Endothelial cell of umbilical vein (primary cell): ENCODE measurements around the gene SERTAD1. TPM values are rescaled to one million over a fixed set of nuclear protein-coding genes. Genes with fewer than 3 reads are reported as not detected.

Source experiments
- BruUV-seq: library from RNA; stranded (reverse); fragments of 400-500 nt; replicated peaks from 2 replicates; lab custom pipeline; 2021; lab: Mats Ljungman, UMichigan
- CTCF ChIA-PET: fragments of 300-600, 350-600 bp; sonication (Branson Sonifier 250); formaldehyde crosslinking; loops from one replicate; lab custom pipeline; 2021; ENCODE audit warnings: antibody characterized with exemption, inconsistent platforms; lab: Charles Lee
- POLR2A ChIA-PET: fragments of 300-600, 350-600 bp; sonication (Branson Sonifier 250); formaldehyde crosslinking; loops from one replicate; lab custom pipeline; 2021; ENCODE audit warnings: antibody characterized with exemption, inconsistent platforms; lab: Charles Lee
- DNase-seq: peaks from one replicate; pipeline ENCODE4 v3.0.0-alpha.2; 2011; ENCODE audit warnings: low read depth, low spot score
- FAIRE-seq: peaks from 2 replicates; lab custom pipeline; 2011; peaks lifted over from hg19 to GRCh38; lab: Jason Lieb, UNC
- H2AFZ ChIP-seq: 2 replicates; pipeline ENCODE4 v1.6.0; 2012; ENCODE audit warnings: low read depth, low read length, control low read depth, inconsistent platforms
- H3K27ac ChIP-seq: 2 replicates; pipeline ENCODE4 v1.5.1; 2011; ENCODE audit warnings: low read depth, mild to moderate bottlenecking, control low read depth, low read length, moderate library complexity; ENCODE audit not compliant: insufficient read depth
- H3K27me3 ChIP-seq, 2 experiments: 2 replicates each; pipeline versions ENCODE4 v1.6.0 to v1.6.1; 2011; ENCODE audit warnings: low read length in 2 of 2, mixed read lengths in 1 of 2; ENCODE audit not compliant: control insufficient read depth in 2 of 2, insufficient read depth in 2 of 2
- H3K36me3 ChIP-seq, 2 experiments: 2 replicates in 1 of 2; 3 replicates in 1 of 2; pipeline ENCODE4 v1.5.1; 2011; ENCODE audit warnings: low read length in 2 of 2, mild to moderate bottlenecking in 1 of 2, moderate library complexity in 1 of 2; ENCODE audit not compliant: control insufficient read depth in 2 of 2, insufficient read depth in 2 of 2; ENCODE audit errors: extremely low read depth in 1 of 2
- H3K4me1 ChIP-seq: 3 replicates; pipeline ENCODE4 v1.5.1; 2011; ENCODE audit warnings: mild to moderate bottlenecking, low read length; ENCODE audit not compliant: control insufficient read depth, insufficient read depth; ENCODE audit errors: extremely low read depth
- H3K4me2 ChIP-seq: 2 replicates; pipeline ENCODE4 v1.6.1; 2011; ENCODE audit warnings: low read length, control low read depth, mixed read lengths; ENCODE audit not compliant: insufficient read depth
- H3K4me3 ChIP-seq, 3 experiments: fragments of 200-600 bp in 1 of 3; sonication (generic), shearing (Covaris generic) in 1 of 3; replicated peaks in 1 of 3; 2 replicates each; pipeline ENCODE4 v1.5.1; 2011 to 2016; ENCODE audit warnings: control low read depth in 3 of 3, low read length in 3 of 3, mild to moderate bottlenecking in 2 of 3, inconsistent platforms in 1 of 3, low read depth in 1 of 3, moderate library complexity in 1 of 3; ENCODE audit not compliant: insufficient read depth in 1 of 3
- H3K79me2 ChIP-seq: 2 replicates; pipeline ENCODE4 v1.6.0; 2012; ENCODE audit warnings: low read length, inconsistent platforms; ENCODE audit not compliant: control insufficient read depth, insufficient read depth
- H3K9ac ChIP-seq: replicated peaks from 2 replicates; pipeline ENCODE3; 2011; ENCODE audit warnings: low read length, control low read depth; ENCODE audit not compliant: insufficient read depth; ENCODE audit errors: extremely low read depth
- H3K9me1 ChIP-seq: replicated peaks from 3 replicates; pipeline ENCODE4 v1.6.0; 2011; ENCODE audit warnings: mild to moderate bottlenecking, low read length; ENCODE audit not compliant: control insufficient read depth, insufficient read depth; ENCODE audit errors: extremely low read depth
- H3K9me3 ChIP-seq: replicated peaks from 2 replicates; pipeline ENCODE4 v1.5.1; 2012; ENCODE audit warnings: low read length, inconsistent platforms; ENCODE audit not compliant: control insufficient read depth, insufficient read depth
- H4K20me1 ChIP-seq: replicated peaks from 2 replicates; pipeline ENCODE3; 2011; ENCODE audit warnings: mild to moderate bottlenecking, low read length; ENCODE audit not compliant: control insufficient read depth, insufficient read depth; ENCODE audit errors: extremely low read depth
- EZH2 ChIP-seq: IDR thresholded peaks from 2 replicates; pipeline ENCODE4 v1.6.1; 2012; ENCODE audit warnings: borderline replicate concordance, low read depth, mild to moderate bottlenecking, moderate library complexity, low read length, inconsistent platforms; ENCODE audit not compliant: severe bottlenecking
- FOS ChIP-seq: IDR thresholded peaks from 2 replicates; pipeline ENCODE4 v1.6.1; 2011; ENCODE audit warnings: mild to moderate bottlenecking, low read length, moderate library complexity, borderline replicate concordance; ENCODE audit not compliant: insufficient read depth
- GATA2 ChIP-seq: IDR thresholded peaks from 2 replicates; pipeline ENCODE4 v1.7.0; 2011; ENCODE audit warnings: low read depth, mild to moderate bottlenecking, moderate library complexity, mixed read lengths, low read length; ENCODE audit not compliant: insufficient read length, insufficient read depth
- JUN ChIP-seq: IDR thresholded peaks from 2 replicates; pipeline ENCODE4 v1.6.1; 2011; ENCODE audit warnings: borderline replicate concordance, low read depth; ENCODE audit not compliant: insufficient read length, insufficient read depth
- MYC ChIP-seq: IDR thresholded peaks from one replicate; pipeline ENCODE4 v1.6.1; 2011; ENCODE audit warnings: mild to moderate bottlenecking, low read depth, low read length
- POLR2A ChIP-seq: IDR thresholded peaks from 2 replicates; pipeline ENCODE4 v1.6.1; 2012; ENCODE audit warnings: low read depth, mild to moderate bottlenecking, control low read depth, low read length
- POLR2AphosphoS5 ChIP-seq: IDR thresholded peaks from 2 replicates; pipeline ENCODE4 v1.6.1; 2012; ENCODE audit warnings: low read depth, mild to moderate bottlenecking, control low read depth, low read length, moderate library complexity; ENCODE audit not compliant: insufficient read depth
- dilution Hi-C: fragments of 300-500 bp; cut with MboI; formaldehyde crosslinking; loops from one replicate; pipeline ENCODE4 v1.15.0; 2019; ENCODE audit warnings: low sequenced_read_pairs; ENCODE audit not compliant: extremely low pct_ligation_motif_present
- intact Hi-C: fragments of 100-400 bp; cut with micrococcal nuclease; formaldehyde crosslinking; loops from one replicate; pipeline ENCODE4 v1.10.0; 2022
- polyA plus RNA-seq, 4 experiments: library from polyadenylated mRNA; depleted of rRNA in 3 of 4; stranded (reverse) in 3 of 4; unstranded in 1 of 4; fragments of >200 nt; gene quantifications; 2 replicates each; pipeline versions ENCODE4 v1.2.1 to v1.2.3, GENCODE V29; 2011 to 2012; ENCODE audit warnings: missing spikeins in 1 of 4
- total RNA-seq: library from RNA; stranded (reverse); gene quantifications from 2 replicates; pipeline ENCODE4 v1.2.3, GENCODE V29; 2021
- TF ChIP-seq, protein P1 (sequence below), 2 donors: IDR thresholded peaks; 1 replicate in 1 of 2; 2 replicates in 1 of 2; pipeline ENCODE4 v1.5.1; 2011; ENCODE audit warnings: low read length in 2 of 2, mild to moderate bottlenecking in 2 of 2, moderate library complexity in 2 of 2, control low read depth in 1 of 2, inconsistent platforms in 1 of 2, low read depth in 1 of 2; ENCODE audit not compliant: insufficient read depth in 1 of 2; ENCODE audit errors: extremely low read depth in 1 of 2
- TF ChIP-seq, protein P2 (sequence below): IDR thresholded peaks from 2 replicates; pipeline ENCODE4 v1.6.1; 2011; ENCODE audit not compliant: insufficient read depth, insufficient read length

The SERTAD1 gene
- total and polyA plus RNA-seq, 2 donors (not counting 3 experiments of a cell fraction or from before 2014, with no cell fraction given): 8.8 to 15.3 TPM

DNA sequence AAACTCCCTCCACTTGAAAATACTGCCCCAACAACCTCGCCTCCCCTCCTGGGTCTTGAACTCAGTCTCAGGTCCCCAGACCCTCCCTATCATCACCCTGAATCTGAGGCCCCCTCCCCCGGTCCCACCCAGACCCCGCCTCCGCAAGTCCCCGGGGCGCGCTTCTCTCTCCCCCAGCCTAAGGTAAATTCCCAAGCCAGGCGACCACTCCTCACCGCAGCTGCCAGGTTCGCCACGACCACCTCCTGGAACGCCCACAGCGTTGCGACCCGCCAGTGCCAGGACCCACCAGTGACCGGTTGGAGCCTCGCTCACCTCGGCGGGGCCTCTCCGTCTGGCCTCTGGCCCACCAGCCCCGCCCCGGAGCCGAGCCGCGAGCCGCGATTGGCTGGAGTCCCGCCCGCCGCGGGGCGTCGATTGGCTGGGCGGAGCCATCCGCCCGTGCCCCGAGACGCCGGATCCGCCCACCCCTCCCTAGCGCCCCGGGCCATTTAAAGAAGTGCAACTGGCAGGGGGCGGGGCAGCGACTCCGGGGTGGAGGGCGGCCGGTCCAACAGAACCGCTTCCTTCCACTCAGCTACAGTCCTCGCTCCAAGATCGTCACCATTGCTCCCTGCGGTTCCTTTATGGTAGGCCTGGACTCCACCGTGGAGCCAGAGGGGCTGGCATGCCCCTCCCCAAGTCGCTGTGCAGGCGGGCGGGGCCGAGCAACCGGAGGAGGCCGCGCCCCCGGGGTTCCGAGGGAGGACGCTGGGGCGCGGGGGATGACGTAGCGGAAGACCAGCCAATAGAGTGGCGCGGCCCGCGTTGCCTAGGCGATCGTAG lies 18.4 kb upstream of the SERTAD1 start, which contains the start of gene SERTAD3:
TSS of gene SERTAD3 (minus strand) at position 336 of the 825 bp plus-strand sequence. CDS start 2,255 bp downstream, outside the sequence.
- DNase-seq: peak; percentile 97
- FAIRE-seq: peak; percentile 98
- intact Hi-C loops: loop anchor here (1.0 to 10.0 kb wide), 10 partner anchors 11 to 361 kb away; partner anchors contain the start of genes AKT2, C19orf47, PLD3 and SERTAD1

More for the DNA sequence above, 18.4 kb upstream of the SERTAD1 start, which contains the start of gene SERTAD3:
- peak within 1 kb of the TSS; percentile 73 for H2AFZ ChIP-seq
- peaks cover 9 to 12% of the 10 kb centered on the region in 2 experiments for H3K36me3 ChIP-seq
- ChIA-PET CTCF (interaction anchor here (1.2 to 4.1 kb wide), 5 partner anchors 18 to 158 kb away, joined by 5 to 37 read pairs (median 14); partner anchors contain the start of gene SERTAD1), POLR2A (interaction anchor here (1.7 to 2.6 kb wide), 4 partner anchors 11 to 23 kb away, joined by 9 to 15 read pairs (median 14); partner anchors contain the start of genes BLVRB and SERTAD1)
- H3K4me3 ChIP-seq: peak within 1 kb of the TSS; percentile 52 to 98 (median 95)
- peak within 1 kb of the TSS; percentile 95 for H3K9ac ChIP-seq
- H3K4me1 ChIP-seq: peaks cover 9% of the 10 kb centered on the region
- no peaks in the 10 kb centered on the region for H3K9me3 ChIP-seq
- dilution Hi-C loops: no loop called here
- H3K27me3 ChIP-seq: no peaks in the 10 kb centered on the region
- no TSS peak for BruUV-seq
- peaks cover 29% of the 10 kb centered on the region for H3K79me2 ChIP-seq
- no peaks in the 10 kb centered on the region for H4K20me1 ChIP-seq
- no peaks in the 10 kb centered on the region for H3K9me1 ChIP-seq
- TF ChIP-seq POLR2A (peak; percentile 68), JUN (no peak), GATA2 (no peak), FOS (no peak), POLR2AphosphoS5 (peak; percentile 84), MYC (no peak), EZH2 (no peak)
- TF ChIP-seq, protein P1, sequence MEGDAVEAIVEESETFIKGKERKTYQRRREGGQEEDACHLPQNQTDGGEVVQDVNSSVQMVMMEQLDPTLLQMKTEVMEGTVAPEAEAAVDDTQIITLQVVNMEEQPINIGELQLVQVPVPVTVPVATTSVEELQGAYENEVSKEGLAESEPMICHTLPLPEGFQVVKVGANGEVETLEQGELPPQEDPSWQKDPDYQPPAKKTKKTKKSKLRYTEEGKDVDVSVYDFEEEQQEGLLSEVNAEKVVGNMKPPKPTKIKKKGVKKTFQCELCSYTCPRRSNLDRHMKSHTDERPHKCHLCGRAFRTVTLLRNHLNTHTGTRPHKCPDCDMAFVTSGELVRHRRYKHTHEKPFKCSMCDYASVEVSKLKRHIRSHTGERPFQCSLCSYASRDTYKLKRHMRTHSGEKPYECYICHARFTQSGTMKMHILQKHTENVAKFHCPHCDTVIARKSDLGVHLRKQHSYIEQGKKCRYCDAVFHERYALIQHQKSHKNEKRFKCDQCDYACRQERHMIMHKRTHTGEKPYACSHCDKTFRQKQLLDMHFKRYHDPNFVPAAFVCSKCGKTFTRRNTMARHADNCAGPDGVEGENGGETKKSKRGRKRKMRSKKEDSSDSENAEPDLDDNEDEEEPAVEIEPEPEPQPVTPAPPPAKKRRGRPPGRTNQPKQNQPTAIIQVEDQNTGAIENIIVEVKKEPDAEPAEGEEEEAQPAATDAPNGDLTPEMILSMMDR (IDR thresholded peaks at IDR 0.05; ENCODE audit: extremely low read depth in 1 of 2, insufficient read depth in 1 of 2, low read depth in 1 of 2, low read length in 2 of 2): no peak
- TF ChIP-seq, protein P2, sequence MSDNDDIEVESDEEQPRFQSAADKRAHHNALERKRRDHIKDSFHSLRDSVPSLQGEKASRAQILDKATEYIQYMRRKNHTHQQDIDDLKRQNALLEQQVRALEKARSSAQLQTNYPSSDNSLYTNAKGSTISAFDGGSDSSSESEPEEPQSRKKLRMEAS: no peak
- peak within 1 kb of the TSS; percentile 75 for H3K4me2 ChIP-seq
- H3K27ac ChIP-seq: peak within 1 kb of the TSS; percentile 90
